Renal cortex interstitium (tissue), 3 donors: ENCODE data around the gene PMVK. TPM values are rescaled to one million over a fixed set of nuclear protein-coding genes. Genes with fewer than 3 reads are reported as not detected.

Experiments used
- polyA plus RNA-seq, 3 donors: library from polyadenylated mRNA; unstranded; fragments of 120-200 nt; gene quantifications; one replicate each; pipeline ENCODE4 v1.2.1, GENCODE V29; 2013; ENCODE audit not compliant: insufficient read length in 3 of 3

Gene PMVK
- polyA plus RNA-seq, 3 donors: 37.9 to 48.3 (median 40.7) TPM

Other genes with a start within 250 kb of the PMVK start
- gene KCNN3, start 66.4 kb downstream of the PMVK start, polyA plus RNA-seq: 1 to 10 TPM; 2.4 to 2.9 (median 2.9) TPM
- 10 to 100 TPM; 56.2 to 80.8 (median 70.4) TPM for gene PBXIP1, start 19.4 kb upstream of the PMVK start, polyA plus RNA-seq
- 10 to 100 TPM; 41.5 to 48.0 (median 43.6) TPM for gene PYGO2, start 25.1 kb upstream of the PMVK start, polyA plus RNA-seq
- 10 to 100 TPM; 73.4 to 84.2 (median 83.4) TPM for gene SHC1, start 34.0 kb upstream of the PMVK start, polyA plus RNA-seq
- gene CKS1B, start 38.0 kb upstream of the PMVK start, polyA plus RNA-seq: 100 to 1,000 TPM in 2 of 3 donors, 10 to 100 TPM in 1; 80.2 to 111 (median 109) TPM
- gene FLAD1, start 46.6 kb upstream of the PMVK start, polyA plus RNA-seq: 10 to 100 TPM; 26.1 to 34.1 (median 31.6) TPM
- 1 to 10 TPM in 1 of 3 donors, under 1 TPM in 2; 0.42 to 1.6 (median 0.53) TPM for gene LENEP, start 56.9 kb upstream of the PMVK start, polyA plus RNA-seq
- 10 to 100 TPM; 12.6 to 18.6 (median 14.5) TPM for gene ZBTB7B, start 66.1 kb upstream of the PMVK start, polyA plus RNA-seq
- gene DCST2, start 97.1 kb upstream of the PMVK start, polyA plus RNA-seq: 1 to 10 TPM; 1.3 to 3.2 (median 2.1) TPM
- under 1 TPM; 0.12 to 0.61 (median 0.32) TPM for gene DCST1, start 97.1 kb upstream of the PMVK start, polyA plus RNA-seq
- gene ADAM15, start 114.6 kb upstream of the PMVK start, polyA plus RNA-seq: 10 to 100 TPM; 31.5 to 61.4 (median 57.2) TPM
- gene EFNA4, start 127.0 kb upstream of the PMVK start, polyA plus RNA-seq: 10 to 100 TPM; 18.5 to 21.2 (median 19.1) TPM
- 1 to 10 TPM; 6.7 to 7.2 (median 7.2) TPM for gene EFNA3, start 142.1 kb upstream of the PMVK start, polyA plus RNA-seq
- 10 to 100 TPM; 60.4 to 78.9 (median 65.0) TPM for gene EFNA1, start 191.2 kb upstream of the PMVK start, polyA plus RNA-seq
- 10 to 100 TPM; 48.7 to 64.8 (median 55.5) TPM for gene SLC50A1, start 199.1 kb upstream of the PMVK start, polyA plus RNA-seq
- 10 to 100 TPM; 33.0 to 50.0 (median 46.7) TPM for gene DPM3, start 203.8 kb upstream of the PMVK start, polyA plus RNA-seq
- 100 to 1,000 TPM; 142 to 152 (median 147) TPM for gene KRTCAP2, start 236.6 kb upstream of the PMVK start, polyA plus RNA-seq
- gene TRIM46, start 237.1 kb upstream of the PMVK start, polyA plus RNA-seq: 1 to 10 TPM; 3.2 to 5.7 (median 4.0) TPM